Measurements from ENCODE around the gene P3H2. TPM values are rescaled to one million over a fixed set of nuclear protein-coding genes. Genes with fewer than 3 reads are reported as not detected.

The P3H2 gene
- total RNA-seq, 1 experiment from 2014 or later = 20.9 TPM

- H3K27me3 ChIP-seq (ENCODE audit: insufficient read depth, low read depth) = no peaks in the 10 kb centered on the region
- H4K20me1 ChIP-seq (ENCODE audit: insufficient read depth) = no peaks in the 10 kb centered on the region
- H3K36me3 ChIP-seq (ENCODE audit: low read depth) = no peaks in the 10 kb centered on the region
- peaks cover 9% of the 10 kb centered on the region; the same call in 1 of the 2 replicates for H3K9me3 ChIP-seq (ENCODE audit: insufficient read depth, low read depth)
- no peak overlapping the region for H3K4me3 ChIP-seq
- TF ChIP-seq EZH2 (IDR thresholded peaks at IDR 0.05; ENCODE audit: low read depth) (no peak), CTCF (conservative IDR thresholded peaks at IDR 0.05) (no peak)
- H2AFZ ChIP-seq = no peak overlapping the region
- H3K4me1 ChIP-seq (replicated peaks; ENCODE audit: insufficient read depth) = peaks cover 16% of the 10 kb centered on the region
- no peak for DNase-seq
- intact Hi-C loops (cut with micrococcal nuclease; ENCODE audit: unreplicated experiment) = no loop called here
- H3K9me2 ChIP-seq (ENCODE audit: insufficient read depth) = no peaks in the 10 kb centered on the region
- ChIA-PET POLR2A (ENCODE audit: unreplicated experiment) (interaction anchor here (0.5 kb wide), 1 partner anchor 11 kb away, joined by 17 read pairs; no protein-coding TSS in a partner anchor), CTCF (no interaction called here)
- H3K79me2 ChIP-seq (ENCODE audit: low read depth) = no peaks in the 10 kb centered on the region
- no peak overlapping the region for H3K27ac ChIP-seq
- H3K4me2 ChIP-seq = no peak overlapping the region
- H3F3A ChIP-seq (ENCODE audit: insufficient read depth, low read depth) = peaks cover 13% of the 10 kb centered on the region
- BruUV-seq (replicated peaks) = no TSS peak
These were observed 119.9 kb downstream of the P3H2 start for GRCh38 chr3:190000861-190001196.

- Histone ChIP-seq H3K9me2 (ENCODE audit: insufficient read depth) (no peaks in the 10 kb centered on the region), H3K79me2 (ENCODE audit: low read depth) (no peaks in the 10 kb centered on the region), H3K27me3 (ENCODE audit: insufficient read depth, low read depth) (no peaks in the 10 kb centered on the region), H3K27ac (no peak overlapping the region), H2AFZ (no peak overlapping the region), H3K36me3 (ENCODE audit: low read depth) (no peaks in the 10 kb centered on the region), H3K4me3 (no peak overlapping the region), H3K4me2 (no peak overlapping the region), H3F3A (ENCODE audit: insufficient read depth, low read depth) (peaks cover 13% of the 10 kb centered on the region), H4K20me1 (ENCODE audit: insufficient read depth) (no peaks in the 10 kb centered on the region), H3K4me1 (replicated peaks; ENCODE audit: insufficient read depth) (peaks cover 16% of the 10 kb centered on the region), H3K9me3 (ENCODE audit: insufficient read depth, low read depth) (peaks cover 9% of the 10 kb centered on the region; the same call in 1 of the 2 replicates)
- POLR2A ChIA-PET (ENCODE audit: unreplicated experiment) = interaction anchor here (0.5 to 0.7 kb wide), 2 partner anchors 11 to 18 kb away, joined by 3 to 17 read pairs; no protein-coding TSS in a partner anchor
- DNase-seq = no peak
- intact Hi-C loops (cut with micrococcal nuclease; ENCODE audit: unreplicated experiment) = no loop called here
- TF ChIP-seq CTCF (conservative IDR thresholded peaks at IDR 0.05) = no peak
- TF ChIP-seq EZH2 (IDR thresholded peaks at IDR 0.05; ENCODE audit: low read depth) = no peak
- no TSS peak for BruUV-seq (replicated peaks)
- CTCF ChIA-PET = no interaction called here
These were observed 120.4 kb downstream of the P3H2 start for GRCh38 chr3:190000187-190000860.

- H3K27ac ChIP-seq = no peak overlapping the region
- no peaks in the 10 kb centered on the region for H3K36me3 ChIP-seq (ENCODE audit: low read depth)
- H3K4me1 ChIP-seq (replicated peaks; ENCODE audit: insufficient read depth) = peaks cover 16% of the 10 kb centered on the region
- H3K4me2 ChIP-seq = no peak overlapping the region
- no peaks in the 10 kb centered on the region for H3K27me3 ChIP-seq (ENCODE audit: insufficient read depth, low read depth)
- peaks cover 9% of the 10 kb centered on the region; the same call in 1 of the 2 replicates for H3K9me3 ChIP-seq (ENCODE audit: insufficient read depth, low read depth)
- H4K20me1 ChIP-seq (ENCODE audit: insufficient read depth) = no peaks in the 10 kb centered on the region
- no TSS peak for BruUV-seq (replicated peaks)
- H2AFZ ChIP-seq = no peak overlapping the region
- no peak overlapping the region for H3K4me3 ChIP-seq
- TF ChIP-seq EZH2 (IDR thresholded peaks at IDR 0.05; ENCODE audit: low read depth) (no peak), CTCF (conservative IDR thresholded peaks at IDR 0.05) (no peak)
- DNase-seq = no peak
- H3K9me2 ChIP-seq (ENCODE audit: insufficient read depth) = no peaks in the 10 kb centered on the region
- H3F3A ChIP-seq (ENCODE audit: insufficient read depth, low read depth) = peaks cover 13% of the 10 kb centered on the region
- intact Hi-C loops (cut with micrococcal nuclease; ENCODE audit: unreplicated experiment) = no loop called here
- POLR2A ChIA-PET (ENCODE audit: unreplicated experiment) = interaction anchor here (0.7 kb wide), 1 partner anchor 18 kb away, joined by 3 read pairs; no protein-coding TSS in a partner anchor
- no peaks in the 10 kb centered on the region for H3K79me2 ChIP-seq (ENCODE audit: low read depth)
- CTCF ChIA-PET = no interaction called here
These were observed 121.0 kb downstream of the P3H2 start for GRCh38 chr3:189999718-190000117.
